Parathyroid adenoma (tissue), 2 donors: ENCODE data around the gene KAT8.
A peak's percentile ranks its signal among the peaks of the same experiment; 100 is the strongest.

Experiments used
- H2AFZ ChIP-seq: fragments of 300-600 bp; sonication (generic); one replicate; pipeline ENCODE4 v1.7.0; 2017; ENCODE audit warnings: antibody characterized with exemption, mild to moderate bottlenecking
- H3K27ac ChIP-seq: fragments of 300-600 bp; sonication (generic); one replicate; pipeline ENCODE4 v1.7.0; 2017
- H3K27me3 ChIP-seq: fragments of 300-600 bp; sonication (generic); one replicate; pipeline ENCODE4 v1.7.0; 2017; ENCODE audit warnings: low read length; ENCODE audit not compliant: control insufficient read depth, insufficient read depth
- H3K36me3 ChIP-seq: fragments of 300-600 bp; sonication (generic); one replicate; pipeline ENCODE4 v1.7.0; 2017; ENCODE audit warnings: low read length; ENCODE audit not compliant: control insufficient read depth, insufficient read depth
- H3K4me1 ChIP-seq: fragments of 300-600 bp; sonication (generic); one replicate; pipeline ENCODE4 v1.7.0; 2017; ENCODE audit warnings: control low read depth
- H3K4me2 ChIP-seq: fragments of 300-600 bp; sonication (generic); one replicate; pipeline ENCODE4 v1.7.0; 2017; ENCODE audit warnings: low read length
- H3K4me3 ChIP-seq: fragments of 300-600 bp; sonication (generic); one replicate; pipeline ENCODE4 v1.7.0; 2017; ENCODE audit warnings: low read depth, low read length
- H3K79me2 ChIP-seq: fragments of 300-600 bp; sonication (generic); one replicate; pipeline ENCODE4 v1.7.0; 2017; ENCODE audit warnings: control low read depth
- H3K9ac ChIP-seq: fragments of 300-600 bp; sonication (generic); one replicate; pipeline ENCODE4 v1.7.0; 2017; ENCODE audit warnings: mild to moderate bottlenecking
- H3K9me3 ChIP-seq: fragments of 300-600 bp; sonication (generic); one replicate; pipeline ENCODE4 v1.7.0; 2017; ENCODE audit warnings: low read length; ENCODE audit not compliant: control insufficient read depth
- CTCF ChIP-seq: fragments of 300-600 bp; sonication (generic); IDR thresholded peaks from one replicate; pipeline ENCODE4 v1.7.0; 2017; ENCODE audit warnings: antibody characterized with exemption, mild to moderate bottlenecking
- donor health status: primary hyperparathyroidism.

KAT8 gene

DNA sequence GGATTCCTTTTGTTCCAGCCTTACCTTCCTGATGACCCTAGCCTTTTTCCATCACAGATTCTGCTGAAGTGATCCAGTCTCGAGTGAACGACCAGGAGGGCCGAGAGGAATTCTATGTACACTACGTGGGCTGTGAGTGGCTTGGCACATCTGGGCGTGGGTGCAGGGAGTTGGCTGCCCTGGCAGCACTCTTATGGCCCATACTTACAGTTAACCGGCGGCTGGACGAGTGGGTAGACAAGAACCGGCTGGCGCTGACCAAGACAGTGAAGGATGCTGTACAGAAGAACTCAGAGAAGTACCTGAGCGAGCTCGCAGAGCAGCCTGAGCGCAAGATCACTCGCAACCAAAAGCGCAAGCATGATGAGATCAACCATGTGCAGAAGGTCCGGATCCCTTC lies 2.7 kb downstream of the KAT8 start:
- H3K4me1 ChIP-seq = no peaks in the 10 kb centered on the region
- H3K27me3 ChIP-seq = no peaks in the 10 kb centered on the region
- H3K79me2 ChIP-seq = peaks cover 27% of the 10 kb centered on the region
- no peak for TF ChIP-seq CTCF
- no peak overlapping the region for H3K4me3 ChIP-seq
- H3K9me3 ChIP-seq = no peaks in the 10 kb centered on the region
- no peak overlapping the region for H3K9ac ChIP-seq
- no peaks in the 10 kb centered on the region for H3K36me3 ChIP-seq
- no peak overlapping the region for H3K4me2 ChIP-seq
- H3K27ac ChIP-seq = no peak overlapping the region
- H2AFZ ChIP-seq = no peak overlapping the region

- Histone ChIP-seq H3K79me2 (peaks cover 23% of the 10 kb centered on the region), H3K4me3 (no peak overlapping the region)
These were observed 8.4 kb downstream of the KAT8 start for GRCh38 chr16:31125844-31126243.

GRCh38 chr16:31127182-31127581 lies 9.7 kb downstream of the KAT8 start:
- no peak overlapping the region for H2AFZ ChIP-seq
- H3K27ac ChIP-seq = no peak overlapping the region
- H3K36me3 ChIP-seq = no peaks in the 10 kb centered on the region
- no peaks in the 10 kb centered on the region for H3K27me3 ChIP-seq
- no peak overlapping the region for H3K4me2 ChIP-seq
- H3K9me3 ChIP-seq = no peaks in the 10 kb centered on the region
- peaks cover 15% of the 10 kb centered on the region for H3K4me1 ChIP-seq
- H3K9ac ChIP-seq = no peak overlapping the region
- no peak overlapping the region for H3K4me3 ChIP-seq
- H3K79me2 ChIP-seq = peaks cover 20% of the 10 kb centered on the region
- no peak for TF ChIP-seq CTCF

More at GRCh38 chr16:31125844-31126243, 8.4 kb downstream of the KAT8 start:
- Histone ChIP-seq H3K4me1 (peaks cover 11% of the 10 kb centered on the region), H2AFZ (no peak overlapping the region), H3K36me3 (no peaks in the 10 kb centered on the region), H3K9ac (no peak overlapping the region), H3K9me3 (no peaks in the 10 kb centered on the region), H3K4me2 (no peak overlapping the region), H3K27me3 (no peaks in the 10 kb centered on the region), H3K27ac (no peak overlapping the region)
- TF ChIP-seq CTCF = no peak

GRCh38 chr16:31128711-31129567 lies 11.5 kb downstream of the KAT8 start:
- Histone ChIP-seq H3K27ac (peak overlapping the region; percentile 22), H3K36me3 (no peaks in the 10 kb centered on the region), H3K4me3 (no peak overlapping the region), H3K79me2 (peaks cover 20% of the 10 kb centered on the region), H3K4me1 (peaks cover 20% of the 10 kb centered on the region), H3K9ac (no peak overlapping the region), H3K9me3 (no peaks in the 10 kb centered on the region), H2AFZ (no peak overlapping the region), H3K4me2 (no peak overlapping the region), H3K27me3 (no peaks in the 10 kb centered on the region)
- TF ChIP-seq CTCF = no peak
